HuH-7.5 (cell line): ENCODE results near the gene CSF2RB.
"Not testable (repeated sequence)": the region's sequence is repeated elsewhere in the genome, so short reads cannot be mapped to it uniquely, and the experiment has no call there.

Source experiments
- DNase-seq: peaks from one replicate; pipeline ENCODE4 v3.0.0; 2011; ENCODE audit warnings: low spot score

The CSF2RB gene

DNA sequence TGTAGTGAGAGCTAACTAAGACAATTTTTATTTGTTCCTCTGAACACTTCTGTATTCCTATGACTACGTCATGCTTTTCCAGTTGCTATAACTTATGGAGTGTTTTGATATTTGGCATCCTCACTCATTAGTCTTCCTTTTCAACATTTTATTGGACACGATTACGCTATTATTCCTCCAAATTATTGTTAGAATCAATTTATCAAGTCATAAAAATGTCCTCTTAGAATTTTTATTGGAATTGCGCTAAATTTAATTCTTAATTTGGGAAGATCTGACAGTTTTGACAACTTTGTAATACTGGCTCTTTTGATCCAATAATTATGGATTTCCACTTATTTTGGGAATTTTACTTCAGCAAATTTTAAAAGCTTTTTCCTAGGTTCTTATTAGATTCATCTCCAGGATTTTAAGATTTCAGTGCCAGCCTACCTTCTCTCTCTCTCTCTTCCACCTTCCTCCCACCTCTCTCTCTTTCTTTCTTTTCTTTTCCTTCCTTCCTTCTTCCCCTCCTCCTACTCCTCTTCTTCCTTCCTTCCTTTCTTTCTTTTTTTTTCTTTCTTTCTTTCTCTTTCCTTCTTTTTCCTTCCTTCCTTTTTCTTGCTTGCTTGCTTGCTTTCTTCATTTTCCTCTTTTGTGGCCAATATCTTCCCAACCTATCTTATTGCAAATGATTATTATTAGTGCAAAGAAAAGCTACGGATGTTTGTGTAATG is 55.0 kb downstream of the CSF2RB start:
- DNase-seq, result no peak

DNA sequence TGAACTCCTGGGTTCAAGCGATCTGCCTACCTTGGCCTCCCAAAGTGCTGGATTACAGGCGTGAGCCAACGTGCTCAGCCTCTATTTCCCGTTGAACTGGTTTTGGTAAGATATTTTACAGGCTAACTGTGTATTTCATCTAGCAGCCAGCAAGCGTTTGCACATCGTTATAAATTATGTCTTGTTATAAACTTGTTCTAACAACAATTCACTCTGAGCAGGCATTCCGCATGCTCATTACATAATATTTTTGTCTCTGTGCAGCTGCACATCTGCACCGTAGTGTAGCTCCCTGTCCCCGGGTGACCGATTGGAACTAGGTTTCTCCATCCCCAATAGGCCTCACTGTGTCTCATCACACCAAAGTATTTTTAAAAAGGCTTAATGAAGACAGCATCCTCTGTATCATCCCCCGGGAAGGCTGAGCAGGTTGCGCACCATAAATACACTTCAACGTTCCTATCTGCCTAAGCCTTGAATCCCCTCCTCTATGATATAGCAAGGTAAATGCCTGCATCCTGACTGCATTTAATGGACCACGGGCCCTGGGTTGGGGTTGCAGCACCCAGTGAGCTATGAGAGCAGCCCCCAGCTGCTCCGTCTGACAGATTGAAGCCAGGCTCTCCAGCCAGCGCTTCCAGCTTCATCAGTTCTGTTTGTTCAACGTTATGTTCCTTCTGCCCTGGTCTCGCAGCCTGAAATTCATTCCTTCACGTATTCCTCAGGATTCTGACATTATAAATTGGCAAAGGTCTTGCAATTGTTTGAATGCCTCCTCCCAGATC is 58.1 kb downstream of the CSF2RB start:
- DNase-seq, result no peak

DNA sequence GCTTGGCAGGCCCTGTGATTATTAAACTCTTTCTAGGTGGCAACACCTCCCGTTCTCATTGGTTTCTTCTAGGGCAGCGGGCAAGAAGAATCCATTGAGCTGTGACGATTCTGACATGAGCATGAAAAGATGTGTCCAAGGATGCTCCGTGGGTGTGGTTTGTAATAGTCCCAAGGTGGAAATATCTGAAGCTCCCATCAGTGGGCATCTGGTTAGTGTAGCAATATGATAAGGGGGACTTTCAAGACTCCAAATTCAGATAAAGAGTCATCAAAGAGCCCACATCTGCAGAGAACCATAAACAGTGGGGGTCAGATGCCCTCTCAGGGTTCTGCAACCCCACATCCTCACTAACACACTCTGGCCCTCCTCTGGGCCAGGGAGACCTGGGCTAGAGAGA is 63.2 kb downstream of the CSF2RB start:
- DNase-seq, result no peak

DNA sequence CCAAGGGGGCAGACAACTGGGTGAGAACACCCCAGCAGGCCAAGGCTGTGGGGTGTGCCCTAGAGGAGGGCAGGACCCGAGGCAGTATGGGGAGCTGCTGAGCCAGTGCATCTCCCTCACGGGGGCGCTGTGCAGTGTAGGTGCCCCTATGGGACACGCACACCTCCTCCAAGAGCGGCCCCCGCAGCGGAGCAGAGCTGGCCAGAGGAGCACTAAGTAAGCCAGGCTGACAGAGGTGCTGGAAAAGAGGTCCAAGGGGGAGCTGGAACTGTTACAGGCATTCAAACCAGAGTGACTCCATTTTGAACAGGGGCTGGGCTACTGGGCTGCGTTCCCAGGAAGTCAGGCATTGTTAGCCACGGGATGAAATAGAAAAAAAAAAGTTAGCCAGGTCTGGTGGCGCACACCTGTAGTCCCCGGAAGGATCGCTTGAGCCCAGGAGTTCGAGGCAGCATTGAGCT is 64.0 kb downstream of the CSF2RB start:
- no peak for DNase-seq

DNA sequence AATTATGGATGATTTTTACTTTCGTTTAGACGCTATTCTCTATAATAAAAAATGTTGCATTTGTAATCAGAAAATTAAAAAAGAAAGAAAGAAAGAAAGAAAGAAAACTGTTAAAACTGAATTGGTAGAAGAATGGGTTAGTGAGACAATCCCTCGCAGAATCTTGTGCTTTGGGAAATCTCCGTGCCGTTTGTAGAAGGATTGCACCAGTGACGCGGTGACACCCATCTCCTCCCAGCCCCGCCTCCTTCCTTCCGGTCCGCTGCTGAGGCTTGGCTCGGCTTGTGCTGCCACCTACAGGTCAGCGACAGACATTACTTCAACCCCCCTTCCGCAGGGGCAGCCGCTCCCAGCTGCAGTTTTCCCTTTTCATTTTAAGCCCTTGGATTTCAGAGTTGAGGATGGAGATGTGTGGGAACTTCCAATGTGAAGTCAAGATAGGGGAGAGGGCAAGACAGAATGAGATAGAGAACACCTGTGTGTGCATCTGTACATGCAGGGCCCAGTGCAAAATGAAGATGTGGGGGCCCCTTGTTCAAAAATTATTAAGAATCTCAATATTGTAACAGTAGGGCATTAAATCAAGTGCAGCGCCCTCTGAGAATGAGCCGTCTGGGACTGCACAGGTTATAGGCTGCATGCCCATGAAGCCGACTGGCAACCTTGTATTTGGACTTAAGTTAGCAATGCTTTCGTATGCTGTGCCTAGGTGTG is 64.7 kb downstream of the CSF2RB start:
- peak; percentile 77 for DNase-seq

DNA sequence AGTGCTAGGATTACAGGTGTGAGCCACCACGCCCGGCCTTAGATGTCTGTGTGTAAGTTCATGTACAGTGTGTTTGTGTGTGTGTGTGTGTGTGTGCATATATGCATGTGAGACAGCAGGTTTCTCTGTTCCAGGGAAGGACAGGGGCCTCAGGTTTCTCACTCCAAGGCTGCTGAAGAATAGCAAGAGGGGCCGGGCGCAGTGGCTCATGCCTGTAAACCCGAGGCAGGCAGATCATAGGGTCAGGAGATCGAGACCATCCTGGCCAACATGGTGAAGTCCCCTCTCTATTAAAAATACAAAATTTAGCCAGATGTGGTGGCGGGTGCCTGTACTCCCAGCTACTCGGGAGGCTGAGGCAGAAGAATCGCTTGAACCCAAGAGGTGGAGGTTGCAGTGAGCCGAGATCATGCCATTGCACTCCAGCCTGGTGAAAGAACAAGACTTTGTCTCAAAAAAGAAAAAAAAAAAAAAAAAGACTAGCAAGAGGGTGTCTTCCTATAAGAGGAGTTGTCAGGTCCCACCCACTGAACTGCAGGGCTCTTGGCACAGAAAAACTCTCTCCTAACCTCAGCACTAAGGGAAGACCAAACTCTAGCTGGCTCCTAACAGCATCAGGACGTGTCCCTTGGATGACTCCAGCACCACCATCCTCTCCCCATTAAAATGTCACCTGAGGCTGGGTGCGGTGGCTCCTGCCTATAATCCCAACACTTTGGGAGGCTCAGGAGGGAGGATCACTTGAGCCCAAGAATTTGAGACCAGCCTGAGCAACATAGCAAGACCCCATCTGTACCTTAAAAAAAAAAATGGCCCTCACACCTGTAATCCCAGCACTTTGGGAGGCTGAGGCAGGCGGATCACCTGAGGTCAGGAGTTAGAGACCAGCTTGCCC is 65.8 kb downstream of the CSF2RB start:
- no peak for DNase-seq

DNA sequence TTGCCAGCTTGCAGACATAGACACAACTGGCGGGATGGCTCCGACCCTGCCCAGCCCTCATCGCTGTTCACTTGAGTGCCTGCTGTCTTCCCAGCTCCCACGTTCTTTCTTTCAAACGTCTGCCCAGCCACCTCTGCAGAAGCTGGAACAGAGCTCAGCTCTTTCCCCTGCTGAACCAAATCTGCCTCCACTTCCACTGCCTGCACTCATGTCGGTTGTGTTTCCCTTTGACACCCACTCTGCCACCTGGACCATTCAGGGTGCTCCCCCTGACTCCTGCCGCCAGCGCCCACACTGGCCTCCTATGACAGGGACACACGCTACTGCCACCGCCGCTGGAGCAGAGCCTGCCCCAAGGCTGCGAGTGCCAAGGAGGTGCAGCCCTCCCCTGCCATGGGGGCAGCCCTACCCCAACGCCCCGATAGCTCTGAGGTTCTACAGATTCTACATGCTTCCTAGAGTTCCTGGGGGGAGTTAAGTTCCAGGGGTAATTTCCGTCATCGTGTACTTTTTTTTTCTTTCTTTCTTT is 67.9 kb downstream of the CSF2RB start:
- DNase-seq, result no peak

DNA sequence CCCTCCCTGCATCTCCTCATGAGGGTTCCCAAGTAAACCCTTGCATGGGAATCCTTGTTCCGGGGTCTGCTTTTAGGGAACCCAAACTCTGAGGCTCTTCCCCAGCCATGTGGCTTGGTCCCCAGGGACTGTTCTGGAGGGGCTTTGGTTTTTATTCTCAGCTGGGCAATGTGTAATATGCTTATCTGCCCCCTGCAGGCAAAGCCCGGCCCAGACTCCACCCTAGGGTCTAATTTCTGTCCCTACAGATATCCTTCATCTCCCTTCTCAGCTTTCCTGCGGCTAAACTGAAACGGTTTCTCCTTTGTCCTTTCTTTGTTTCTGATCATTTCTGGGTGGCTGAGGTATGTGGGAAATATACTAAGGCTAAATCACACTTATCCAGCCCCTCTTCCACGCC is 68.7 kb downstream of the CSF2RB start:
- DNase-seq, result no peak

DNA sequence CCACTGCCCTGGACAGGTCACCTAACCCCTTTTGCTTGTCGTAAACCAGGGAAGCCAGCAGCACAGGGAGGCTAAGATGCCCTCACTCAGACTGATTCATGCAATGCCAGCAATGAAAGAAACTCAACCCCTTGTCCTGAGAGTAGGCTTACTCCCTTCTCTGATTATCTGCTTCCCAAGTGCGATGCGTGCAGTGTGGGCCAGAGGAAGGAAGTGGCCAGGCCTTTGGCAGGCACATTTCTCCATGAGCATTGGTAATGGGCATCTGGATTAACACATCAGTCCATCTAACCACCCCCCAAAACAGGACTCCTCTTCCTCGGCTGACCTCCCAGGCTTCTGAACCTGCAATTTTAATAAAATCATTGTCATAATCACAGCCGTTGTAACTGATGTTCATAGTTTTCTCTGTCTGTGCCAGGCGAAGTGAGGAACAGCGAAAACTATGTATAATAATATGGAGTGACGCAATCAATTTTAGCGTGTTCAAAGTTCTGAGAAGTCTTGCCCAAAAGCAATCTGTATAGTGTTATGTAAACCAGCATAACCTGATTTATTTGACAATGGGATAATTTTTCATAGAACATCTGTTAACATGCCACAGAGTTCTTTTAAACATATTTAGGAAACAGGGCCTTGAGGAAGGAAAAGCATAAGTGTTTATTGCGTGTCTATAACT is 71.9 kb downstream of the CSF2RB start:
- no peak for DNase-seq

DNA sequence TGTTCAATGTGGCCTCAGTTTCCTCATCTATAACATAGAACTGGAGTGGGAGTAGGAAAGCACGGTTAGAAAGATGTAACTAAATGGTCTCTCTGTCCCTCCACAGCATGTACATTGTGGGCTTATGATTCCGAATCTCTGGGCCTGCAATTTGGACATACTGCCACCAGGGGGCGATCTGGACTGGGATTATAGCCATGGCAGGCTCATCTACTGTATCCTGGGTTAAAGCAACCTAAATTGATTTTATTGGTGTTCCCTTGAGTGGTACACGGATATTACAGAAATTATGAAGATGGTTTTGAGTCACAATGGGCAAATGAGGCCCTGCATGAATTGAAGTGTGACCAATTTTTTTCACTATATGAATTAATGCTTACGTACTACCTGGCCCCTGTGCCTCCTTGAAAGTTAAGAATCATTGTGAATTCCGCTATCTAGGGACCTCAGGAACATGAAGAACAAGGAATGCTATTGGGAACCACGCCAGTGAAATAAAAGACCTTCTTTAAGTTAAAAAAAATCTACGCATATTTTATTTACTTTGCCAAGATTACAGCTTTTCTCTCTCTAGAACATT is 72.9 kb downstream of the CSF2RB start:
- no peak for DNase-seq

DNA sequence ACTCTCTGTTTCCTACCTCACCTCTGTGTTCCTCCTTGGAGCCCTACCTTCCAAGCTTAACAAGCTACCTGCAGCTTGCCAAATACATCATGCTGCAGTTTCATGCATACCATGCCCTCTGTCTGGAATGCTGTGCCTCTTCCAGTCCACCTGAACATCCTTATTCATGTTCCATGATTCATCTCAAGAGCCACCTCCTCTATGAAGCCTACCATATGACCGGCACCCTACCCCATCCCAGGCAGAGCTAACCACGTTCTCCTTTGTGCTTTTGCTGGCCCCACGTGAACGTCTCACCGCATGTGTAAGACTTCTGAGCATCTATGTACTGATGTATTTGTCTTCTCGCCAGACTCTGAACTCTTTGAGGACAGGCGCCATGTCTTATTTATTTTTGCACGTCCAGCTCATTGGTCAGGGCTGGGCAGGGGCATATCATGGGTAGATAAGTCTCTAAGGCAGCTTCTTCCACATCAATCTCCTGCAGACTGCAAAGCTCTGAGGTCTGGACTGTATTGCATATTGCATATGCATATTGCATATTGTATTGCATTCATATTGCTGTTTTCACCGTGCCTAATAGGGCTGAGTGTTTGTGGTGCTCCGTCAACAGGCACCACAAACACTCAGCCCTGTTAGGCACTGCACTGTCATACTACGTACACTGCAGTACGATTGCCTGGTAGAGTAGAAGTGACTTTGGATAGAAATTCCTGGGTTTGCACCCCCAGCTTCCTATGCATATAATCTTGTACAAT is 74.8 kb downstream of the CSF2RB start:
- DNase-seq, result no peak

DNA sequence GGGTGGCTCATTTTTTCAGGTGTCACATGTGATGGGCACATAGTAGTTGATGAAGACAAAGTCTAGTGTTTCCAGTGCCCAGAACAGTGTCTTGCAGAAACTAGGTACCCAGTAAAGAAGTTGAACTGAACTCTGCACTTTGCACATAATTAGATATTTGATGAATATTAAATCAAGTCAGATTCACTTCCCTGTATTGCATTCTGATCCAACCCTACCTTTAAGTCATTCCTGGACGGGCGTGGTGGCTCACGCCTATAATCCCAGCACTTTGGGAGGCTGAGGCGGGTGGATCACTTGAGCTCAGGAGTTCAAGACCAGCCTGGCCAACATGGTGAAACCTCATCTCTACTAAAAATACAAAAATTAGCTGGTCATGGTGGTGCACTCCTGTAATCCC is 75.6 kb downstream of the CSF2RB start:
- not testable (repeated sequence) for DNase-seq
